DOHH2 (cell line): Measurements from ENCODE around the gene CPED1.

Experiments used
- CTCF ChIP-seq: fragments of 200-600 bp; sonication (generic); IDR thresholded peaks from one replicate; pipeline ENCODE4 v1.5.1; 2014; ENCODE audit warnings: antibody characterized with exemption, mild to moderate bottlenecking, low read depth, low read length; ENCODE audit not compliant: poor library complexity, severe bottlenecking
- EZH2phosphoT487 ChIP-seq: fragments of 200-600 bp; sonication (generic); IDR thresholded peaks from 2 replicates; pipeline ENCODE4 v1.6.1; 2017; ENCODE audit warnings: borderline replicate concordance, mild to moderate bottlenecking, antibody characterized with exemption, low read length, moderate library complexity, mixed read lengths

DNA sequence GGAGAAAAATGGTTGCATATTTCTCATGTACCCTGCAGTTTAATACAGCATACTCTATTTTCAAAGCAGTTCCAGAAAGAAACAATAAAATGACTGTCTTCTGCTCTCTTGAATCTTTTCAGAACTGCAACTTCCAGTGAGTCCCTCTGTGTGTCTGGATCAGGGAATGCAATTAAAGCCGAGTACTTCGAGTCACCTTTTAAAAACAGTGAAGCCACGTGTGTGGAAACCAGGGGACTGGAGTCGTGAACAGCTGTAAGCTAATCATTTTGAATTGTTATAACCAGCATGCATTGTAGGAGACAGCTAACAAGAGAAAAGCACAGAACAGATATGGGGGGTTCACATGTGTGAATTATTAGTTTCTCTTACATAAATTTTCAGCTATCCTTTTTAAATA, 109.1 kb downstream of the CPED1 start:
- TF ChIP-seq CTCF = no peak
- TF ChIP-seq EZH2phosphoT487 = no peak
